ENCODE data around the gene DNAJC4.

DNAJC4 gene

GRCh38 chr11:64230985-64231365 is 627 bp downstream of the DNAJC4 start:
- no peak for DNase-seq

- no peak for DNase-seq
Measured at GRCh38 chr11:64231546-64231945, 1.2 kb downstream of the DNAJC4 start.

GRCh38 chr11:64232182-64232966 is 2.0 kb downstream of the DNAJC4 start:
- no peak for DNase-seq

- no peak for DNase-seq
Measured at GRCh38 chr11:64232967-64233315, 2.6 kb downstream of the DNAJC4 start.

- no peak for DNase-seq
Measured at GRCh38 chr11:64233913-64234586, 3.7 kb downstream of the DNAJC4 start, which contains the start of gene VEGFB. Gene VEGFB, plus strand, starts transcription at chr11:64234584. Its CDS starts 250 bp downstream, at chr11:64234834.

GRCh38 chr11:64234647-64235379 is 4.5 kb downstream of the DNAJC4 start:
- DNase-seq = no peak

GRCh38 chr11:64235437-64236161 is 5.3 kb downstream of the DNAJC4 start:
- no peak for DNase-seq

- DNase-seq = peak; percentile 89
Measured at GRCh38 chr11:64237484-64237951, 7.2 kb downstream of the DNAJC4 start.

GRCh38 chr11:64238076-64238475 is 7.7 kb downstream of the DNAJC4 start:
- no peak for DNase-seq

- no peak for DNase-seq
Measured at GRCh38 chr11:64238999-64239398, 8.7 kb downstream of the DNAJC4 start.

GRCh38 chr11:64239662-64240434 is 9.5 kb downstream of the DNAJC4 start:
- no peak for DNase-seq

- peak; percentile 84 for DNase-seq
Measured at GRCh38 chr11:64240435-64241240, 10.3 kb downstream of the DNAJC4 start, which contains the start of gene FKBP2. Gene FKBP2, plus strand, starts transcription at chr11:64241095. Its CDS starts 1,293 bp downstream, at chr11:64242388.

GRCh38 chr11:64241241-64241490 is 10.8 kb downstream of the DNAJC4 start:
- DNase-seq = peak; percentile 85

GRCh38 chr11:64241491-64242374 is 11.4 kb downstream of the DNAJC4 start:
- DNase-seq = no peak

GRCh38 chr11:64243236-64243854 is 13.0 kb downstream of the DNAJC4 start:
- DNase-seq = no peak

- DNase-seq = no peak
Measured at GRCh38 chr11:64244107-64244506, 13.8 kb downstream of the DNAJC4 start.

GRCh38 chr11:64244966-64245365 is 14.6 kb downstream of the DNAJC4 start:
- no peak for DNase-seq

- no peak for DNase-seq
Measured at GRCh38 chr11:64245401-64245796, 15.1 kb downstream of the DNAJC4 start.

- DNase-seq = no peak
Measured at GRCh38 chr11:64245797-64246620, 15.7 kb downstream of the DNAJC4 start.

Measured in SHP77 treated with DMSO at 0.1 percent for 48 hours (cell line).